ENCODE measurements around the gene FAHD1. TPM values are rescaled to one million over a fixed set of nuclear protein-coding genes. Genes with fewer than 3 reads are reported as not detected.

FAHD1 gene
- total and polyA plus RNA-seq, 3 experiments from 2014 or later = 19.3 to 26.7 (median 20.9) TPM

DNA sequence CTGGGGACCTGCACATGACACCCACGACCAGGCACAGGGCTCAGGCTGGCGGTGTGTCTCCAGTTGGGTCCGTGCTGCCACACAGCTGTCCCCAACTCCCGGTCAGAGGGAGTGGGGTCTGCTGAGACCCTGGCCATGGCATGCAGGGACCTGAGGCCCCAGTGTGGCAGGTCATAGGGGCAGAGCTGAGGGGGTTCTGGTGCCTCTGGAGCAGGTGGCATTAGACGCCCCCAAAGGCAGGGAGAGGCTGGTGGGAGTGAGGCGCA, 40.0 kb upstream of the FAHD1 start:
- Mint-ChIP-seq H3K36me3 (peaks cover 0 to 42% (median 3%) of the 10 kb centered on the region in 3 donors), H3K9me3 (no peaks in the 10 kb centered on the region), H3K27me3 (peaks cover 0 to 2% of the 10 kb centered on the region in 2 donors), H3K4me3 (no peak overlapping the region), H3K4me1 (peaks cover 16 to 38% (median 16%) of the 10 kb centered on the region in 3 donors), H3K27ac (no peak overlapping the region)
- peaks cover 18% of the 10 kb centered on the region for H3K4me1 ChIP-seq (ENCODE audit: insufficient read depth, low read length)
- H3K36me3 ChIP-seq (ENCODE audit: insufficient read depth, low read length) = peaks cover 9% of the 10 kb centered on the region
- DNase-seq = no peak
- H3K9me3 ChIP-seq (ENCODE audit: low read length) = no peaks in the 10 kb centered on the region
- ChIA-PET POLR2A (no interaction called here), CTCF (no interaction called here)
- H3K27me3 ChIP-seq (ENCODE audit: insufficient read depth, low read length, poor library complexity, severe bottlenecking) = no peaks in the 10 kb centered on the region
- H3K27ac ChIP-seq (ENCODE audit: low read depth, low read length) = no peak overlapping the region
- no peak overlapping the region for H3K4me3 ChIP-seq (ENCODE audit: low read length)

DNA sequence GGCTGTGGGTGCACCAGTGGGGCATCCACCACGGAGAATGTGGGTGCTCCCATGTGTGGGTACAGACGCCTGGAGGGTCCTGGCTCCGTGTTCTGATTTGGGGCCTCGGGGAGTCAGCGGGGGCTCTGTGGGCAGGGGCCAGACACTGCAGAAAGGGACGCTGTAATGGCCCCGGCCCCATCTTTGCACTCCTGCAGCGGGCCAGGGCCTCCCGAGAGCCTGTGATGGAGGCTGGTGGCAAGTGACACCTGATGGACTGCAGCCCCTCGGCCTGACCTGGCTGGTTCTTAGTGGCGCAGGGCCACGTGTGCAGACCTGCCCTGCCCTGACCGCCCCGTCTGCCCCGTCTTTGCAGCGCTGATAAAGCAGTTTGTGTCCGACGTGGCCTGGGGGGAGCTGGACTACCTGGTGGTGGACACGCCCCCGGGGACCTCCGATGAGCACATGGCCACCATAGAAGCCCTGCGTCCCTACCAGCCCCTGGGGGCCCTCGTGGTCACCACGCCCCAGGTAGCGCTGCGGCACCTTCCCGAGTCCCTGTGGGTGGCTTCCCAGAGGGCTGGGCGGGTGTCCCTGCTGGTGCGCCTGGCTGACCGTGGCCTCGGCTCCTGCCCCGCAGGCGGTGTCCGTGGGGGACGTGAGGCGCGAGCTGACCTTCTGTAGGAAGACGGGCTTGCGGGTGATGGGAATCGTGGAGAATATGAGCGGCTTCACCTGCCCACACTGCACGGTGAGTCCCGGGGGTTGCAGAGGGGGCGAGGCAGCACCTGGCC, 39.5 kb upstream of the FAHD1 start:
- CTCF ChIA-PET = no interaction called here

DNA sequence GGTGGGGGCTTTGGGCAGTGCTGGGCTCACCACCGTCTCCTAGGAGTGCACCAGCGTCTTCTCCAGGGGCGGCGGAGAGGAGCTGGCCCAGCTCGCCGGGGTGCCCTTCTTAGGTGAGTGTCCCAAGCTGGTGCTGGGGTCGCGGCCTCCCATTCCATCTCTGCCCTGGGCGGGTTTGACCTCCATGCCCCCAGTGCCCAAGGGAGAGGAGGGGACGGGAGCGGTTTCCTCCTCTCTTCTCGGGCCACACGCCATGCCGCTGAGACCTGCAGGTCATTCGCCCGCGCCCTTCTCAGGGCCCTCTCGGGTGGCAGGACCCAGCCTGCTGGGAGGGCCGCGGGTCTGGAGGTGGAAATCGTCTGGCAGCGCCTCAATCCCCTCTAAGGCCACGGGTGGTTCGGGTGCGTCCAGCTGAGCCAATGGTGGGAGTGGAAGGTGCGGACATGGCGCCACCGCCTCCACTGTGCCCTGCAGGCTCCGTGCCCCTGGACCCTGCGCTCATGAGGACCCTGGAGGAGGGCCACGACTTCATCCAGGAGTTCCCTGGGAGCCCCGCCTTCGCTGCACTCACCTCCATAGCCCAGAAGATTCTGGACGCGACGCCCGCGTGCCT, 38.8 kb upstream of the FAHD1 start:
- Mint-ChIP-seq H3K4me1 (peaks cover 12 to 32% (median 14%) of the 10 kb centered on the region in 3 donors), H3K27ac (no peak overlapping the region), H3K27me3 (no peaks in the 10 kb centered on the region), H3K4me3 (no peak overlapping the region), H3K9me3 (no peaks in the 10 kb centered on the region), H3K36me3 (peaks cover 0 to 36% (median 3%) of the 10 kb centered on the region in 3 donors)
- Histone ChIP-seq H3K36me3 (ENCODE audit: insufficient read depth, low read length) (peaks cover 9% of the 10 kb centered on the region), H3K27me3 (ENCODE audit: insufficient read depth, low read length, poor library complexity, severe bottlenecking) (no peaks in the 10 kb centered on the region), H3K27ac (ENCODE audit: low read depth, low read length) (no peak overlapping the region), H3K4me3 (ENCODE audit: low read length) (no peak overlapping the region), H3K9me3 (ENCODE audit: low read length) (no peaks in the 10 kb centered on the region), H3K4me1 (ENCODE audit: insufficient read depth, low read length) (peaks cover 18% of the 10 kb centered on the region)
- ChIA-PET CTCF (no interaction called here), POLR2A (no interaction called here)
- DNase-seq = no peak

More for the DNA sequence above, 39.5 kb upstream of the FAHD1 start:
- H3K27me3 Mint-ChIP-seq = peaks cover 0 to 2% of the 10 kb centered on the region in 2 donors
- peaks cover 16 to 37% (median 16%) of the 10 kb centered on the region in 3 donors for H3K4me1 Mint-ChIP-seq
- no peak overlapping the region for H3K27ac Mint-ChIP-seq
- POLR2A ChIA-PET = no interaction called here
- no peak for DNase-seq
- Histone ChIP-seq H3K36me3 (ENCODE audit: insufficient read depth, low read length) (peaks cover 9% of the 10 kb centered on the region), H3K9me3 (ENCODE audit: low read length) (no peaks in the 10 kb centered on the region), H3K27me3 (ENCODE audit: insufficient read depth, low read length, poor library complexity, severe bottlenecking) (no peaks in the 10 kb centered on the region), H3K27ac (ENCODE audit: low read depth, low read length) (no peak overlapping the region), H3K4me1 (ENCODE audit: insufficient read depth, low read length) (peaks cover 18% of the 10 kb centered on the region), H3K4me3 (ENCODE audit: low read length) (no peak overlapping the region)
- no peaks in the 10 kb centered on the region for H3K9me3 Mint-ChIP-seq
- H3K4me3 Mint-ChIP-seq = no peak overlapping the region
- peaks cover 0 to 40% (median 3%) of the 10 kb centered on the region in 3 donors for H3K36me3 Mint-ChIP-seq

DNA sequence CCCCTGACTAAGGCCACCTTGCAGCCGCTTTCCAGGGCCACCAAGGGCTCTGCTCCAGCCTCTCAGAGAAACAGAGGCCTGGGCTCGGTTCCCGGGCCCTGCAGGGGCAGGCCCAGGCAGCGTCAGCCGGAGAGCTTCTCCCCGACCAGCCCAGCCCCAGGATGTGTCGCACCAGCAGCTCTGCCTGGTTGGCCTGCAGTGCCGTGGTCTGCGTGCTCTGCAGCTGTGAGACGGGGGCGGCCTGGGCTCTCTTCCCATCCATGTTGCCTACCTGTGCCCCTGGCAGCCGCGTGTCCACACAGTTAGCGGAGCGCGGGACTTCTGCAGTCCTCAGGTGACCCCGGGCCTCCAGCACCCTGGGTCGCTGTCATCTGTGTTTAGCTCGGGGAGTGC, 38.3 kb upstream of the FAHD1 start:
- no peaks in the 10 kb centered on the region for H3K9me3 Mint-ChIP-seq
- no peaks in the 10 kb centered on the region for H3K27me3 ChIP-seq (ENCODE audit: insufficient read depth, low read length, poor library complexity, severe bottlenecking)
- H3K9me3 ChIP-seq (ENCODE audit: low read length) = no peaks in the 10 kb centered on the region
- H3K27ac Mint-ChIP-seq = peak overlapping the region in 1 of 8 donors; percentile 85
- H3K4me1 ChIP-seq (ENCODE audit: insufficient read depth, low read length) = peaks cover 18% of the 10 kb centered on the region
- H3K4me3 ChIP-seq (ENCODE audit: low read length) = no peak overlapping the region
- ChIA-PET CTCF (no interaction called here), POLR2A (no interaction called here)
- peaks cover 9 to 27% (median 10%) of the 10 kb centered on the region in 3 donors for H3K4me1 Mint-ChIP-seq
- DNase-seq = no peak
- H3K4me3 Mint-ChIP-seq = peak overlapping the region in 1 of 7 donors; percentile 75
- H3K36me3 ChIP-seq (ENCODE audit: insufficient read depth, low read length) = peaks cover 9% of the 10 kb centered on the region
- H3K27me3 Mint-ChIP-seq = no peaks in the 10 kb centered on the region
- peaks cover 0 to 33% (median 3%) of the 10 kb centered on the region in 3 donors for H3K36me3 Mint-ChIP-seq
- H3K27ac ChIP-seq (ENCODE audit: low read depth, low read length) = no peak overlapping the region

DNA sequence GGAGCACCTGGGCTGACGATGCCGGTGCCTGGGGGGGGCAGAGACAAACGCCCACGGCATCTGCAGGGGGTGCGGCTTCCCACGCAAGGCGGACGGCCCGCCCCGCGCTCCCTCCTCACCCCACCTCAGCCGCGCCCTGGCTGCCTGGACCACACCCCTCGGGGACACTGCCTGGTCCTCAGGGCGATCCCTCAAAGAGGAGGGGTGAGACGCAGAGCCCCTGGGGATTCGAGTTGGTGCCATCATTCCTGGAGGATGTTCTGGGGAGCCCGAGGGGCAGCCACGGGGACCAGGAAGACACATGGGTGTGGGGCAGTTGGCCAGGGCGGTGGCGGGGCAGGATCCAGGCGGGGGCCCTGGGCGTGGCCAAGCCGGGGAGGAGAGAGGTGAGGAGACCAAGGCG, 37.4 kb upstream of the FAHD1 start:
- Histone ChIP-seq H3K27ac (ENCODE audit: low read depth, low read length) (no peak overlapping the region), H3K4me3 (ENCODE audit: low read length) (no peak overlapping the region), H3K9me3 (ENCODE audit: low read length) (no peaks in the 10 kb centered on the region), H3K27me3 (ENCODE audit: insufficient read depth, low read length, poor library complexity, severe bottlenecking) (no peaks in the 10 kb centered on the region), H3K36me3 (ENCODE audit: insufficient read depth, low read length) (peaks cover 9% of the 10 kb centered on the region), H3K4me1 (ENCODE audit: insufficient read depth, low read length) (peaks cover 12% of the 10 kb centered on the region)
- ChIA-PET POLR2A (no interaction called here), CTCF (no interaction called here)
- no peak for DNase-seq
- Mint-ChIP-seq H3K36me3 (peaks cover 0 to 33% (median 3%) of the 10 kb centered on the region in 3 donors), H3K27ac (no peak overlapping the region), H3K9me3 (no peaks in the 10 kb centered on the region), H3K4me3 (no peak overlapping the region), H3K4me1 (peaks cover 4 to 21% (median 9%) of the 10 kb centered on the region in 3 donors), H3K27me3 (no peaks in the 10 kb centered on the region)

DNA sequence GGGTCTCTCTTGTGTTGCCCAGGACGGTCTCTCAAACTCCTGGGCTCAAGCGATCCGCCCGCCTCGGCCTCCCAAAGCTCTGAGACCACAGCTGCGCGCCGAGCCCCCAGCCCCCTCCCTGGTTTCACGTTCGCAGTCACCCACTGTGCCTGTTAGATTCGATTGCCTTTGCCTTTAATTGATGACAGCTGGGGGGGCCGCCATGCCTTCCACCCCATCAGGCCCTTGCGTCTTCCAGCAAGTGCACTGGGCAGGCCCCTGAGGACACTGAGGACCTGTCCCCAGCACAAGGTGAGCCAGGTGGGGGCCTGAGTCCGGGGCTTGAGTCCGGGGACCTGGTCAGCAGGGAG, 36.8 kb upstream of the FAHD1 start:
- no peak overlapping the region for H3K4me3 ChIP-seq (ENCODE audit: low read length)
- DNase-seq = no peak
- Mint-ChIP-seq H3K4me3 (no peak overlapping the region), H3K27me3 (no peaks in the 10 kb centered on the region), H3K36me3 (peaks cover 0 to 32% (median 3%) of the 10 kb centered on the region in 3 donors), H3K4me1 (peaks cover under 1 to 17% (median 5%) of the 10 kb centered on the region in 3 donors), H3K9me3 (no peaks in the 10 kb centered on the region), H3K27ac (peak overlapping the region in 1 of 8 donors; percentile 69)
- no peaks in the 10 kb centered on the region for H3K27me3 ChIP-seq (ENCODE audit: insufficient read depth, low read length, poor library complexity, severe bottlenecking)
- ChIA-PET POLR2A (interaction anchor here (2.5 kb wide), 1 partner anchor 7 kb away, joined by 9 read pairs; the partner anchor contains the start of genes NUBP2 and SPSB3), CTCF (no interaction called here)
- no peaks in the 10 kb centered on the region for H3K9me3 ChIP-seq (ENCODE audit: low read length)
- H3K27ac ChIP-seq (ENCODE audit: low read depth, low read length) = no peak overlapping the region
- H3K36me3 ChIP-seq (ENCODE audit: insufficient read depth, low read length) = peaks cover 9% of the 10 kb centered on the region
- H3K4me1 ChIP-seq (ENCODE audit: insufficient read depth, low read length) = peaks cover 7% of the 10 kb centered on the region

DNA sequence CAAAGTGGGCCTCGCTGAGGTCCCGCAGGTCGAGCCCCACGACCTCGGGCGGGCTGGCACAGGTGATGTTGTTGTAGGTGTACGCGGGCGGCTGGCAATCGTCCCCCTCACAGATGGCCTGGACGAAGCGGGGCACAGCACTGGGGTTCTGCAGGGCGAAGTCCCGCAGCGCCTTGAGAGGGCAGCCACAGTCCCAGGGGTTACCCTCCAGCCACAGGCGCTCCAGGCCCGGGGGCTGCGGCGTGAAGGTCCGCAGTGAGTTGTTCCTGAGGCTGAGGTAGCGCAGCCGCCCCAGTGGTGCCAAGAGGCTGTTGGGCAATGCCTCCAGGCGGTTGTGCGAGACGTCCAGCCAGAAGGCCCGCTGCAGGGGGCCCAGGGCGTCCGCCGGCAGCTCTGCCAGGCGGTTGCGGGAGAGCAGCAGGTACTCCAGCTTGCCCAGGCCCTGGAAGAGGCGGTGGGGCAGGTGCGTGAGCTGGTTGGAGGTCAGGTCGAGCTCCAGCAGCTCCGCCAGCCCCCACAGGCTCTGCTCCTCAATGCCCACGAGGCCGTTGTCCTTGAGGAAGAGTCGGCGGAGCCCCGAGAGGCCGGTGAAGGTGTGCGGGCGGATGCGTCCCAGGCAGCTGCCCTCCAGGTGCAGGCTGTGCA, 36.3 kb upstream of the FAHD1 start:
- DNase-seq = no peak
- no peak overlapping the region for H3K27ac Mint-ChIP-seq
- ChIA-PET CTCF (interaction anchor here (1.4 kb wide), 1 partner anchor 8 kb away, joined by 6 read pairs; the partner anchor contains the start of genes NUBP2 and SPSB3), POLR2A (interaction anchor here (0.6 to 2.5 kb wide), 2 partner anchors 8 to 86 kb away, joined by 3 to 9 read pairs; partner anchors contain the start of genes NUBP2 and SPSB3)
- H3K9me3 ChIP-seq (ENCODE audit: low read length) = no peaks in the 10 kb centered on the region
- peaks cover 9% of the 10 kb centered on the region for H3K36me3 ChIP-seq (ENCODE audit: insufficient read depth, low read length)
- no peaks in the 10 kb centered on the region for H3K27me3 Mint-ChIP-seq
- H3K9me3 Mint-ChIP-seq = no peaks in the 10 kb centered on the region
- H3K27ac ChIP-seq (ENCODE audit: low read depth, low read length) = no peak overlapping the region
- no peak overlapping the region for H3K4me3 ChIP-seq (ENCODE audit: low read length)
- H3K36me3 Mint-ChIP-seq = peaks cover 0 to 28% (median 3%) of the 10 kb centered on the region in 3 donors
- peaks cover 2% of the 10 kb centered on the region for H3K4me1 ChIP-seq (ENCODE audit: insufficient read depth, low read length)
- no peaks in the 10 kb centered on the region for H3K27me3 ChIP-seq (ENCODE audit: insufficient read depth, low read length, poor library complexity, severe bottlenecking)
- H3K4me3 Mint-ChIP-seq = no peak overlapping the region
- peaks cover 0 to 12% (median 1%) of the 10 kb centered on the region in 3 donors for H3K4me1 Mint-ChIP-seq

All from CD8-positive, alpha-beta memory T cell (primary cell).